HG03175 (cell line): ENCODE data around the gene TTC9C.
"Not testable (repeated sequence)": the region's sequence is repeated elsewhere in the genome, so short reads cannot be mapped to it uniquely, and the experiment has no call there.

Experiments used
- ATAC-seq: cut with Tn5 transposase; IDR thresholded peaks from one replicate; pipeline ENCODE4 v1.9.1; 2021; ENCODE audit warnings: mild to moderate bottlenecking, moderate library complexity; ENCODE audit not compliant: unreplicated experiment

Gene TTC9C

GRCh38 chr11:62749931-62750330 is 21.6 kb downstream of the TTC9C start:
- ATAC-seq = not testable (repeated sequence)

- ATAC-seq = no peak
Measured at GRCh38 chr11:62752177-62752785, 24.0 kb downstream of the TTC9C start.

GRCh38 chr11:62752994-62753735 is 24.9 kb downstream of the TTC9C start:
- ATAC-seq = no peak

- ATAC-seq = peak; percentile 94
Measured at GRCh38 chr11:62753736-62754603, 25.7 kb downstream of the TTC9C start, which contains the start of gene ZBTB3. ZBTB3 (minus strand) TSS chr11:62754160; CDS start chr11:62753664, 496 bp downstream.

- ATAC-seq = no peak
Measured at GRCh38 chr11:62755086-62755615, 26.9 kb downstream of the TTC9C start.

GRCh38 chr11:62757846-62758788 is 29.8 kb downstream of the TTC9C start:
- no peak for ATAC-seq

- ATAC-seq = not testable (repeated sequence)
Measured at GRCh38 chr11:62760867-62761227, 32.6 kb downstream of the TTC9C start.

- no peak for ATAC-seq
Measured at GRCh38 chr11:62770778-62771143, 42.5 kb downstream of the TTC9C start.

- peak; percentile 75 for ATAC-seq
Measured at GRCh38 chr11:62771144-62772021, 43.1 kb downstream of the TTC9C start, which contains the start of gene TAF6L. TAF6L (plus strand) TSS chr11:62771396; CDS start chr11:62775784, 4,388 bp downstream.

- no peak for ATAC-seq
Measured at GRCh38 chr11:62774407-62774806, 46.1 kb downstream of the TTC9C start.

- no peak for ATAC-seq
Measured at GRCh38 chr11:62775646-62776045, 47.4 kb downstream of the TTC9C start.

GRCh38 chr11:62777389-62777788 is 49.1 kb downstream of the TTC9C start:
- no peak for ATAC-seq

- ATAC-seq = no peak
Measured at GRCh38 chr11:62778441-62778840, 50.2 kb downstream of the TTC9C start.

GRCh38 chr11:62782753-62783152 is 54.5 kb downstream of the TTC9C start:
- no peak for ATAC-seq

- peak; percentile 77 for ATAC-seq
Measured at GRCh38 chr11:62786318-62787004, 58.2 kb downstream of the TTC9C start.

- peak; percentile 64 for ATAC-seq
Measured at GRCh38 chr11:62787005-62787759, 58.9 kb downstream of the TTC9C start, which contains the start of gene TMEM179B. TMEM179B (plus strand) TSS chr11:62787402; CDS start chr11:62787432, 30 bp downstream.
